Measurements from ENCODE around the gene C6.

DNA sequence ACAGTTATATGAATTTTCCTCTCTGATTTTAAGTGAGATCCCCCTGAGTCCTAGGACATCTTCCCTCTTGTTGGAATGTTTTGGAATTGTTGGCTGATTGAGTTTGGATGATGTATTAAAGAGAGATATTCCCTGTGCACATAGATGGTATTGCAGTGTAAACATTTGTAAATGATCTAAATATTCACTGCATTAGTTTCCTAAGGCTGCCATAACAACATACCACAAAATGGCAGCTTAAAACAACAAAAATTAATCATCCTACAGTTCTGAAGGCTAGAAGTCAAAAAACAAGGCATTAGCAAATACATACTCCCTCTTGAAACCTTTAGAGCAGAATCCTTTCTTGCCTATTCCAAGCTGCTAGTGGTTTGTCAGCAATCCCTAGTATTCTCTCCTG, 104.1 kb downstream of the C6 start:
- TF ChIP-seq CTCF (IDR thresholded peaks at IDR 0.05 in 8 of 11, conservative IDR thresholded peaks at IDR 0.05 in 3 of 11) = no peak
- no peak for TF ChIP-seq POLR2AphosphoS5 (IDR thresholded peaks at IDR 0.05)
